Epithelial cell of esophagus (primary cell): ENCODE data around the gene DCBLD2.

Experiments used
- DNase-seq: peaks from one replicate; pipeline ENCODE4 v3.0.0; 2010; ENCODE audit warnings: low read depth
- H3K4me3 ChIP-seq: 2 replicates; pipeline ENCODE4 v1.5.1; 2011; ENCODE audit warnings: mild to moderate bottlenecking, low read length, control low read depth
- TF ChIP-seq, protein P1 (sequence below): IDR thresholded peaks from 2 replicates; pipeline ENCODE4 v1.5.1; 2011; ENCODE audit warnings: low read depth, mild to moderate bottlenecking, low read length, control low read depth, inconsistent platforms; ENCODE audit not compliant: insufficient read depth; ENCODE audit errors: missing control alignments

DCBLD2 gene

DNA sequence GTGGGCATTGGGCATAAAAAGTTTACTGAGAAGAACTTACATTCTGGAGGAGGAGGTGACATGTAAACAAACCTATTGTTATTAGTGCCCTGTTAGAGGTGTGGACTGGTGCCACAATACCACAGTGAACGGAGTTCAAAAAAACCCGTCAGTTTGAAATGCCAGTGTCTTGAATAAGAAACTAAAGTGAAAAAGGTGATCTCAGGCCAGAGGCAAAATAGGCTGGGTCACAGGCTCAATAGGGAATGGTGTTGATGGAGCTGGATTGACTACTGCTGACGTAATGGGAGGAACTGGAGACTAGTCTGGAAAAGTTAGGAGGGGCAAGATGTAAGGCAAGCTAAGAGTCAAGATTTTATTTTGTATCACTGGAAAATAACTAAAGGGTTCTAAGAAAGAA lies 1.6 kb upstream of the DCBLD2 start:
- no peak overlapping the region for H3K4me3 ChIP-seq
- TF ChIP-seq, protein P1, sequence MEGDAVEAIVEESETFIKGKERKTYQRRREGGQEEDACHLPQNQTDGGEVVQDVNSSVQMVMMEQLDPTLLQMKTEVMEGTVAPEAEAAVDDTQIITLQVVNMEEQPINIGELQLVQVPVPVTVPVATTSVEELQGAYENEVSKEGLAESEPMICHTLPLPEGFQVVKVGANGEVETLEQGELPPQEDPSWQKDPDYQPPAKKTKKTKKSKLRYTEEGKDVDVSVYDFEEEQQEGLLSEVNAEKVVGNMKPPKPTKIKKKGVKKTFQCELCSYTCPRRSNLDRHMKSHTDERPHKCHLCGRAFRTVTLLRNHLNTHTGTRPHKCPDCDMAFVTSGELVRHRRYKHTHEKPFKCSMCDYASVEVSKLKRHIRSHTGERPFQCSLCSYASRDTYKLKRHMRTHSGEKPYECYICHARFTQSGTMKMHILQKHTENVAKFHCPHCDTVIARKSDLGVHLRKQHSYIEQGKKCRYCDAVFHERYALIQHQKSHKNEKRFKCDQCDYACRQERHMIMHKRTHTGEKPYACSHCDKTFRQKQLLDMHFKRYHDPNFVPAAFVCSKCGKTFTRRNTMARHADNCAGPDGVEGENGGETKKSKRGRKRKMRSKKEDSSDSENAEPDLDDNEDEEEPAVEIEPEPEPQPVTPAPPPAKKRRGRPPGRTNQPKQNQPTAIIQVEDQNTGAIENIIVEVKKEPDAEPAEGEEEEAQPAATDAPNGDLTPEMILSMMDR = no peak
- peak; percentile 74 for DNase-seq

DNA sequence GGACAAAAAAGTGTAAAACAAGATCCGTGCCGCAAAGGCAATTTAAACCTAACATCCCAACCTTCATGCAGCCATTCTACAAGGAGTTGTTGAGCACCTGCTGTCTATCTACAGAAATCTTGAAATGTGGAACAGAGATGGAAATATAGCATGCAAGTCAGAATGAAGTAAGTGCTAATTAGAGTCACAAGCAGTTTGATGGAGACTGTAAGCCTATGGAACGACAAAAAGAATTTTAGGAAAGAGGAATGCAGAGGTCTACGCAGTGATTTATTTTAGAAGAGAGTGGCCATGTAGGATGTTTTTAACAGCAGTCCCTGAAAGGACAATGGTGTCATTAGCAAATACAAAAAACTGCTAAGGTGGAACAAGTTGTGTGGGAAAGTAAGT lies 851 bp upstream of the DCBLD2 start:
- TF ChIP-seq, protein P1 = no peak
- peak overlapping the region; percentile 61 for H3K4me3 ChIP-seq
- DNase-seq = no peak

DNA sequence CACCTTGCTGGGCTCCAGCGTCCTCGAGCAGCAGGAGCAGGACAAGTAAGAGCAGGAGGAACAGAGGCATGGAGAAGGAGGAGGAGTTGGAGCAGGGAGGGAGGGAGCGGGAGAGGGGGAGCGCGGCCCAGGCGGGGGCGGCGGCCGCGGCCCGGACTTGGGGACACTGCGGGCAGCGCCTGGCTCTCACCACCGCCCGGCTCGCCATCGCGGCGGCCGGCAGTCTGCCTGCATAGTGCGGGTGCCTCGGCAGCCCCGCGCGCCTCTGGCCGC lies 440 bp downstream of the DCBLD2 start:
- TF ChIP-seq, protein P1 = no peak
- peak; percentile 68 for DNase-seq
- peak overlapping the region; percentile 70 for H3K4me3 ChIP-seq

DNA sequence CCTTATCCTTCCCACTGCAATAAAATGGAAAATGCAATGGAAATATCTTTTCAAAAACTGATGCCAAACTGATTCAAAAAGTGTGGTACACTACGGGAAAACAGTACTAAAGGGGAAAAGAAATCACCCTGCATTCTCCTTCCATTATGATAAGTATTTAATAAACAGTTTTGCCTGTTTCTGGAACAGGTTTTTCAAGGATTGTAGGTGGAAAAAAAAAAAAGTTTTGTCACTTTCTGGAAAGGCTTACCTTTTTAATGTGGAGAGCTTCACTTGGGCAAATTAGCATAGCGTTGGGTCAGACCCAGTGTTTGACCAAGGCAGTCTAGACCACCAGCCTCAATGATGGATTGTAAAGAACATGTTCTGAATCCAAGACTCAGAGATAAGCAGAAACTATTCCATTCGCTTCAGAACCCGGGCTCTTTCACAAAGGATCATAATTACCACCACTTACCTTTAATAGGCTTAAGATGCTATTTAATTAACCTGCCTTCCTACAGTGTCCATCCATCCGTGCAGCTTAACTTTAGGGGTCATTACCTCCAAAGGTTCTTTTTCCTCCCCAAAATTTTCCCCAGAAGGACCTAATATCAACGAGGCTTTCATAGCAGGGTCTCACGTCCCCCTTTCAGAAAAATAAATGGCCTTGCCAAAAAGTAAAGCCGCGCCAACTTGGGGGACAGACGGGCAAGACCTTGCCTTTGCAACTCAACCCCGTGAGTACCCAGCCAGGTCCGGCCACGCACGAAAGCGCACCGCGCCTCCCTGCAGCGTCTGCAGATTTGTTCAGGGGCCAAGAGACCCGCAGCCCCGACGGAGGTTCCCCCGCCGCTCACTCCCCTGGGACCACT lies 1.0 kb downstream of the DCBLD2 start:
- peak; percentile 20 for DNase-seq
- TF ChIP-seq, protein P1 = no peak
- H3K4me3 ChIP-seq = peak overlapping the region; percentile 70

DNA sequence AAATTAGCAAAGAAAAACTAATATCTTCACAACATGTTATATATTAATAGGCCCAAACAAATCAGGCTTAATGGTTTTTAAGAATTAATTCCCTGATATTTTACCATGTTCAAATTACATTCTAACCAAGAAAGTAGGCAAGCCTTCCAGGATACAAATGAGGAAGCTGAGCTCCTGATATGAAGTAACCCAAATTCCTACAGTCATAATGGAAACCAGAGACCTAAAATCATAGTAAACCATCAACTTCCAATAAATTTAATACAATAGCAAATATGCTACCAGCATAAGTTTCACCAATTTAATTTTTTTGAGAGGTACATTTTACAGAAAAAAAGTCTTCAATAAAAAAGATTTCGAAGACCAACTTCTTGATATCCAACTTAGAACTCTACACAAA lies 3.8 kb downstream of the DCBLD2 start:
- TF ChIP-seq, protein P1 = no peak
- H3K4me3 ChIP-seq = no peak overlapping the region
- peak; percentile 32 for DNase-seq

DNA sequence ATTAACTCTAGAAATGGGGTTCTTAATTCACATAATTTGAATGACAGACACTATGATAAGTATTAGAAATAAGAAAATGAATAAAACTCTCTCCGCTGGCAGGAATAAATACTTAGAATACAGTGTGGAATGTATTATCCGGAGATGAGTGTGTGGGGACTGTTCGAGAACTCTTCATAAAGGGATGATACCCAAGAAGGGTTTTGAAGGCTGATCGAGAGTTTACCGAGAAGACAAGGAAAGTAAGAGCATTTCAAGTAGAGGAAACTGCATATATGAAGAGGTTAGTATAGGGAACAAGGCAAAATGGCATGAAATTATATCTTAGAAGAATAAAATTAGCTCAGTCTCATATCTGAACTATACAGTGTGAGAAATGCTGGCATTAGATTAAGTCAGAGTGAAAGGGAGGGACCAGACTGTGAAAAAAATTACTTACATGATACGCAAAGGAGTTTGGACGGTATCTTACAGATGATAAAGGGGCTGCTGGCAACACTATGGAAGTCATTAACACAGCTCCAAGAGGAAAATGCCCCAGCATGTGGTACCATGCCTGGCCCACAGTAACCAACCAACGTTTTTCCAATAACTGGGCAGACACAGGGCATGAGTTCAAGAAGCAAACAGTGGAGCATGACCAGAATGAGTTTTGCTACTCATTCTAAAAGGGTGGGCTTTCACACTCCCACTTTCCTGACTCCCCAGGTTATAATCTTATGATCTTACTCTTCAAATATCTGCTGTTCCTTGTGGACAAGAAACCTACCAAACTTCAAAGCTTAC lies 6.5 kb downstream of the DCBLD2 start:
- DNase-seq = no peak
- H3K4me3 ChIP-seq = no peak overlapping the region
- TF ChIP-seq, protein P1 = no peak
